GM12878 (cell line): ENCODE measurements around the gene TDRD10. TPM values are rescaled to one million over a fixed set of nuclear protein-coding genes. Genes with fewer than 3 reads are reported as not detected.

Experiments
- ATAC-seq: fragments of 200-7000 bp; cut with Tn5 transposase; 3 replicates; pipeline ENCODE4 v1.9.1; 2020; ENCODE audit warnings: mild to moderate bottlenecking, moderate library complexity
- BruUV-seq: library from RNA; stranded (reverse); fragments of 400-500 nt; replicated peaks from 2 replicates; lab custom pipeline; 2021; lab: Mats Ljungman, UMichigan
- CTCF ChIA-PET: fragments of 300-600 bp; sonication (Branson Sonifier 250); formaldehyde crosslinking; extraction: SDS; loops from one replicate; lab custom pipeline; 2021; ENCODE audit warnings: inconsistent platforms; lab: Yijun Ruan, JAX
- POLR2A ChIA-PET: fragments of 350-600 bp; formaldehyde crosslinking; extraction: SDS; loops from one replicate; lab custom pipeline; 2021; ENCODE audit warnings: inconsistent platforms; lab: Charles Lee
- RAD21 ChIA-PET: fragments of 300-600 bp; sonication (Branson Sonifier 250); formaldehyde crosslinking; loops from one replicate; lab custom pipeline; 2023; ENCODE audit warnings: antibody characterized with exemption; ENCODE audit not compliant: unreplicated experiment; lab: Charles Lee
- SMC1A ChIA-PET: fragments of 300-600 bp; sonication (Branson Sonifier 250); formaldehyde crosslinking; loops from one replicate; lab custom pipeline; 2023; ENCODE audit not compliant: unreplicated experiment, uncharacterized antibody; lab: Charles Lee
- DNase-seq: peaks from one replicate; pipeline ENCODE4 v3.0.0-alpha.2; 2011; ENCODE audit warnings: low read depth, low spot score
- FAIRE-seq: peaks from 3 replicates; lab custom pipeline; 2011; peaks lifted over from hg19 to GRCh38; lab: Jason Lieb, UNC
- H2AFZ ChIP-seq: 2 replicates; pipeline ENCODE4 v1.6.0; 2011; ENCODE audit warnings: low read depth, low read length, control low read depth; ENCODE audit not compliant: control insufficient read depth
- H3K27ac ChIP-seq: 2 replicates; pipeline ENCODE4 v1.5.1; 2011; ENCODE audit warnings: control low read depth; ENCODE audit not compliant: control insufficient read depth, insufficient read depth
- H3K27me3 ChIP-seq, 2 experiments: replicated peaks in 1 of 2; 2 replicates each; pipeline versions ENCODE4 v1.6.0 to v1.6.1; 2011; ENCODE audit warnings: low read length in 1 of 2; ENCODE audit not compliant: control insufficient read depth in 2 of 2, insufficient read depth in 2 of 2
- H3K36me3 ChIP-seq, 2 experiments: 2 replicates each; pipeline ENCODE4 v1.5.1; 2011; ENCODE audit warnings: low read length in 1 of 2; ENCODE audit not compliant: control insufficient read depth in 2 of 2, insufficient read depth in 2 of 2
- H3K4me1 ChIP-seq: 2 replicates; pipeline ENCODE4 v1.6.1; 2011; ENCODE audit warnings: mild to moderate bottlenecking, low read length, moderate library complexity, mixed read lengths; ENCODE audit not compliant: control insufficient read depth, insufficient read depth
- H3K4me2 ChIP-seq: 2 replicates; pipeline ENCODE4 v1.6.0; 2011; ENCODE audit warnings: control low read depth; ENCODE audit not compliant: control insufficient read depth, insufficient read depth
- H3K4me3 ChIP-seq: fragments of 200-600 bp; sonication (generic); 2 replicates; pipeline ENCODE4 v1.5.1; 2016
- H3K79me2 ChIP-seq: 2 replicates; pipeline ENCODE4 v1.6.0; 2011; ENCODE audit warnings: low read length; ENCODE audit not compliant: control insufficient read depth, insufficient read depth
- H3K9ac ChIP-seq: 2 replicates; pipeline ENCODE4 v1.8.0; 2011; ENCODE audit warnings: low read length, control low read depth, mixed read lengths; ENCODE audit not compliant: control insufficient read depth, insufficient read depth
- H3K9me3 ChIP-seq: replicated peaks from 3 replicates; pipeline ENCODE4 v1.5.1; 2011; ENCODE audit warnings: mild to moderate bottlenecking, low read length; ENCODE audit not compliant: control insufficient read depth, insufficient read depth
- H4K20me1 ChIP-seq: 2 replicates; pipeline ENCODE4 v1.6.0; 2011; ENCODE audit not compliant: control insufficient read depth, insufficient read depth
- ATF7 ChIP-seq: fragments of 450-650 bp; IDR thresholded peaks from 2 replicates; pipeline ENCODE4 v1.6.1; 2016; ENCODE audit warnings: low read depth, mild to moderate bottlenecking
- BHLHE40 ChIP-seq, 2 experiments: fragments of 450-650 bp in 1 of 2; IDR thresholded peaks; 2 replicates each; pipeline ENCODE4 v1.6.1; 2011 to 2017; ENCODE audit warnings: low read depth in 2 of 2, borderline replicate concordance in 1 of 2, improper control_type of control experiment in 1 of 2, low read length in 1 of 2, mild to moderate bottlenecking in 1 of 2
- CBFB ChIP-seq: IDR thresholded peaks from 2 replicates; pipeline ENCODE4 v1.6.1; 2016; ENCODE audit warnings: antibody characterized with exemption, low read depth
- DPF2 ChIP-seq: fragments of 450-650 bp; IDR thresholded peaks from 2 replicates; pipeline ENCODE4 v1.6.1; 2017; ENCODE audit warnings: mild to moderate bottlenecking
- EED ChIP-seq: sonication (generic); IDR thresholded peaks from 2 replicates; pipeline ENCODE4 v1.6.1; 2016; ENCODE audit warnings: antibody characterized with exemption, low read depth
- ETV6 ChIP-seq, 2 experiments: fragments of 450-650 bp in 1 of 2; IDR thresholded peaks in 1 of 2; conservative IDR thresholded peaks in 1 of 2; 2 replicates each; pipeline ENCODE4 v1.6.1; 2014; ENCODE audit warnings: antibody characterized with exemption in 1 of 2, borderline replicate concordance in 1 of 2, low read depth in 1 of 2, mild to moderate bottlenecking in 1 of 2, moderate library complexity in 1 of 2
- IKZF2 ChIP-seq, 2 experiments: fragments of 450-650 bp; IDR thresholded peaks; 2 replicates each; pipeline ENCODE4 v1.6.1; 2017; ENCODE audit warnings: mild to moderate bottlenecking in 2 of 2, moderate library complexity in 2 of 2
- JUNB ChIP-seq: IDR thresholded peaks from 2 replicates; pipeline ENCODE4 v1.6.1; 2016; ENCODE audit warnings: antibody characterized with exemption, mild to moderate bottlenecking
- MTA3 ChIP-seq: IDR thresholded peaks from 2 replicates; pipeline ENCODE4 v1.6.1; 2012; ENCODE audit warnings: low read length, inconsistent platforms, borderline replicate concordance
- NFYB ChIP-seq: IDR thresholded peaks from 2 replicates; pipeline ENCODE4 v1.6.1; 2011; ENCODE audit warnings: low read depth, mild to moderate bottlenecking, low read length, improper control_type of control experiment, moderate library complexity; ENCODE audit not compliant: insufficient read depth
- NR2F1 ChIP-seq: fragments of 450-650 bp; conservative IDR thresholded peaks from 2 replicates; pipeline ENCODE4 v1.6.1; 2017; ENCODE audit warnings: mild to moderate bottlenecking
- PAX8 ChIP-seq: fragments of 450-650 bp; IDR thresholded peaks from 2 replicates; pipeline ENCODE4 v1.6.1; 2017; ENCODE audit warnings: mild to moderate bottlenecking, moderate library complexity
- PKNOX1 ChIP-seq: fragments of 450-650 bp; IDR thresholded peaks from 2 replicates; pipeline ENCODE4 v1.6.1; 2016; ENCODE audit warnings: mild to moderate bottlenecking
- RELB ChIP-seq: fragments of 450-650 bp; IDR thresholded peaks from 2 replicates; pipeline ENCODE4 v1.6.1; 2017; ENCODE audit warnings: low read depth, mild to moderate bottlenecking, moderate library complexity
- RFX5 ChIP-seq: IDR thresholded peaks from 2 replicates; pipeline ENCODE4 v1.6.1; 2011; ENCODE audit warnings: low read depth, low read length, improper control_type of control experiment
- SKIL ChIP-seq: fragments of 450-650 bp; IDR thresholded peaks from 2 replicates; pipeline ENCODE4 v1.6.1; 2017; ENCODE audit warnings: mild to moderate bottlenecking, low read depth, inconsistent platforms; ENCODE audit not compliant: poor library complexity, severe bottlenecking
- SPI1 ChIP-seq: IDR thresholded peaks from 2 replicates; pipeline ENCODE4 v1.6.1; 2011; ENCODE audit warnings: low read depth, mild to moderate bottlenecking, low read length, moderate library complexity, borderline replicate concordance; ENCODE audit not compliant: insufficient read depth
- ZNF384 ChIP-seq: IDR thresholded peaks from 2 replicates; pipeline ENCODE4 v1.6.1; 2012; ENCODE audit warnings: low read depth, mild to moderate bottlenecking, low read length, improper control_type of control experiment, borderline replicate concordance
- WGBS: methylation state at CpG from one replicate; pipeline ENCODE4 v1.1.6; 2016; ENCODE audit warnings: low lambda C conversion rate; ENCODE audit not compliant: insufficient replicate concordance, insufficient coverage; ENCODE audit errors: missing lambda C conversion rate; 5-methylcytosine and 5-hydroxymethylcytosine counted together
- in situ Hi-C: fragments of 300-500 bp; cut with MboI; formaldehyde crosslinking; loops from 9 replicates; pipeline ENCODE4 v1.14.3; 2018; ENCODE audit warnings: mixed read lengths
- intact Hi-C: fragments of 100-400 bp; cut with micrococcal nuclease; formaldehyde crosslinking; loops from one replicate; pipeline ENCODE4 v1.14.2; 2022; ENCODE audit not compliant: unreplicated experiment
- polyA plus RNA-seq, 11 experiments: library from polyadenylated mRNA; depleted of rRNA in 4 of 11; unstranded in 6 of 11; stranded (reverse) in 5 of 11; fragments of >200 nt; fragmentation: Nextera tagmentation in 4 of 11; fragmentation: Illumina TruSeq in 1 of 11; extraction: Ambion mirVana in 4 of 11; extraction: Trizol in 1 of 11; gene quantifications; 1 replicate in 1 of 11; 2 replicates in 10 of 11; pipeline versions ENCODE4 v1.2.1 to v1.2.3, GENCODE V29; 2011 to 2016; ENCODE audit warnings: inconsistent platforms in 2 of 11, missing spikeins in 2 of 11, low read depth in 1 of 11
- total RNA-seq, 4 experiments: library from RNA; depleted of rRNA in 3 of 4; stranded (reverse); fragments of >200 nt in 3 of 4; fragmentation: Illumina TruSeq in 1 of 4; extraction: Trizol in 1 of 4; gene quantifications; 2 replicates each; pipeline versions ENCODE4 v1.2.1 to v1.2.3, GENCODE V29; 2013 to 2021

TDRD10 gene
- total and polyA plus RNA-seq, 10 of the 15 experiments (the other 5 are each of a cell fraction or from before 2014, with no cell fraction given) = not detected

GRCh38 chr1:154497026-154497806 lies 4.8 kb upstream of the TDRD10 start:
- Histone ChIP-seq H3K9me3 (no peaks in the 10 kb centered on the region; the same call in 2 of the 3 replicates), H3K9ac (no peak overlapping the region), H3K4me2 (peak overlapping the region; percentile 1), H3K36me3 (no peaks in the 10 kb centered on the region), H3K27me3 (peaks cover 6 to 10% of the 10 kb centered on the region in 2 experiments), H3K27ac (peak overlapping the region; percentile 28), H3K4me3 (no peak overlapping the region), H3K4me1 (peaks cover 33% of the 10 kb centered on the region), H4K20me1 (no peaks in the 10 kb centered on the region), H3K79me2 (no peaks in the 10 kb centered on the region), H2AFZ (no peak overlapping the region; the same call in 1 of the 2 replicates)
- DNase-seq (peak; percentile 32), ATAC-seq (peak; percentile 78), FAIRE-seq (peak; percentile 75)
- ChIA-PET SMC1A (interaction anchor here (0.7 to 9.3 kb wide), 7 partner anchors 11 to 272 kb away, joined by 3 to 97 read pairs (median 3); no protein-coding TSS in a partner anchor), POLR2A (interaction anchor here (0.7 to 1.0 kb wide), 2 partner anchors 16 to 23 kb away, joined by 3 to 4 read pairs; no protein-coding TSS in a partner anchor), CTCF (interaction anchor here (0.6 to 10.0 kb wide), 7 partner anchors 9 to 162 kb away, joined by 3 to 80 read pairs (median 4); no protein-coding TSS in a partner anchor), RAD21 (interaction anchor here (0.9 to 3.4 kb wide), 5 partner anchors 10 to 191 kb away, joined by 3 to 19 read pairs (median 4); no protein-coding TSS in a partner anchor)
- no TSS peak for BruUV-seq
- intact Hi-C loops (no loop called here), in situ Hi-C loops (no loop called here)
- WGBS = 13% methylated on average over 5 of the region's 5 CpGs
- no peak for TF ChIP-seq SKIL
- TF ChIP-seq MTA3 = no peak
- peak; percentile 16; the same call in 1 of the 2 replicates for TF ChIP-seq ZNF384
- no peak for TF ChIP-seq RFX5
- no peak for TF ChIP-seq NFYB
- peak; percentile 73 for TF ChIP-seq JUNB
- peak; percentile 42 for TF ChIP-seq DPF2
- peak in 1 of 2 experiments; percentile 66; a peak in 1 of 4 replicates for TF ChIP-seq ETV6 (conservative IDR thresholded peaks at IDR 0.05 in 1 of 2, IDR thresholded peaks at IDR 0.05 in 1 of 2; ENCODE audit: borderline replicate concordance in 1 of 2, low read depth in 1 of 2)
- TF ChIP-seq CBFB = 0 out of 2 replicates have a peak, but pooled peaks have one; percentile 16
- peak; percentile 94 for TF ChIP-seq NR2F1
- TF ChIP-seq EED = peak; percentile 78
- peak; percentile 70; the same call in 1 of the 2 replicates for TF ChIP-seq SPI1
- TF ChIP-seq PKNOX1 = peak; percentile 37; the same call in 1 of the 2 replicates
- no peak for TF ChIP-seq BHLHE40 (IDR thresholded peaks at IDR 0.05; ENCODE audit: borderline replicate concordance in 1 of 2, low read depth in 2 of 2, low read length in 1 of 2)
- no peak for TF ChIP-seq RELB
- TF ChIP-seq PAX8 = peak; percentile 61; the same call in 1 of the 2 replicates
- TF ChIP-seq ATF7 = no peak
- TF ChIP-seq IKZF2 (IDR thresholded peaks at IDR 0.05) = peak; percentile 55 to 69; a peak in 2 of 4 replicates
